Measurements from ENCODE around the gene CTNNBIP1. TPM values are rescaled to one million over a fixed set of nuclear protein-coding genes. Genes with fewer than 3 reads are reported as not detected.
A peak's percentile ranks its signal among the peaks of the same experiment; 100 is the strongest.

CTNNBIP1 gene
- total RNA-seq, 8 experiments from 2014 or later = 4.9 to 33.1 (median 24.1) TPM

DNA sequence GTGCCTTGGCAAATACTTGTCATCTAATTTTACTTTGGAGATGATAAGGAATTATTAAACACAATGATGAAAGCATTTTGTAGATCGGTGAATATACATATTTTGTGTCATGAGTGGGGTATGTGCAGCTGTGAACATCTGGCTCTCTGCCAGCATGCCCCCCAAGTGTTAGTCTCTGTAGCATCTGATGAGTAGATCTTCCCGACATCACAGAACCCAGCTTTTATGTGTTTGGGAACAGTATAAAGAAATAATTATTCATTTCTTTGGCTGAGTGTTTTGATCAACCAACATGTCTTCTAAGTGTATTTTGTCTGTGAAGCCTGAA is 4.5 kb upstream of the CTNNBIP1 start:
- Histone ChIP-seq H3K4me3 (no peak overlapping the region), H3K27ac (no peak overlapping the region), H3K4me1 (replicated peaks in 1 of 2) (peaks cover 3 to 7% of the 10 kb centered on the region in 2 donors)
- 0 to 90% (median 72%) methylated on average over 1 to 2 of the region's 2 CpGs; no CpG with 5 or more reads in 2 of the 10 experiments for WGBS, 10 experiments
- ATAC-seq (replicated peaks in 6 of 8) = no peak
- in situ Hi-C loops (cut with MboI; ENCODE audit: low pct_unique_long_range_greater_than_20kb in 2 of 9, low sequenced_read_pairs in 9 of 9, unreplicated experiment in 9 of 9) = no loop called here

DNA sequence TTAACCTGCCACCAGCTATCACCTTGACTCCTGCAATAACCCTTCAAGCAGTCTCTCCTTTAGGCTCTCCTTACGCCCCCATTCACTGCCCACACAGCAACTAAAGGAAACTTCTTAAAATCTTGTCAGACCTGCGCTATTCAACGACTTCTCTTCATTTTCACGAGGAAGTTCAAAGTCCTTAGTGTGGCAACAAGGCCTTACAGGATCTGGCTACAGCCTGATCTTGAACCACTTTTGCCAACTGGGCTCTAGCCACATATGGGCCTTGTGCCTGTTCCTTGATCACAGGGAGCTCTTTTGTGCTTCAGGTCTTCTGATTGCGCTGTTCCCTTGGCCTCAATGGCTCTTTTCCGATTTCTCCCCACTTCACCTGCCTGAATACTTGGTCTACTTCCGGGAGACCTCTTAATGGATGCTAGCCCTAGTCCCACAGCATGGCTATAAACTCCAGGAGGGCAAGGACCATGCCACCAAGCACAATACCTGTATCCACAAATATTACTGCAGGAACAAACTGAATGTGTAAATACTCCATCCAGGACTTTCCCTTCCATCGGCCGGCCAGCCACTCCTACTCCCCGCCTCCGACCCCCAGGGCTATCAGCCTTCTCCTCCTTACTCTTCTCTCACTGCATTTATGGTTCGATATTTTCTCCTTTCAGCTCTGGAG is 2.3 kb upstream of the CTNNBIP1 start:
- 65 to 100% (median 90%) methylated on average over 1 to 12 of the region's 12 CpGs for WGBS, 10 experiments
- Histone ChIP-seq H3K4me1 (replicated peaks in 1 of 2) (peaks cover 10 to 12% of the 10 kb centered on the region in 2 donors), H3K27ac (no peak overlapping the region), H3K4me3 (no peak overlapping the region)
- in situ Hi-C loops (cut with MboI; ENCODE audit: low pct_unique_long_range_greater_than_20kb in 2 of 9, low sequenced_read_pairs in 9 of 9, unreplicated experiment in 9 of 9) = no loop called here
- no peak for ATAC-seq (replicated peaks in 6 of 8)

DNA sequence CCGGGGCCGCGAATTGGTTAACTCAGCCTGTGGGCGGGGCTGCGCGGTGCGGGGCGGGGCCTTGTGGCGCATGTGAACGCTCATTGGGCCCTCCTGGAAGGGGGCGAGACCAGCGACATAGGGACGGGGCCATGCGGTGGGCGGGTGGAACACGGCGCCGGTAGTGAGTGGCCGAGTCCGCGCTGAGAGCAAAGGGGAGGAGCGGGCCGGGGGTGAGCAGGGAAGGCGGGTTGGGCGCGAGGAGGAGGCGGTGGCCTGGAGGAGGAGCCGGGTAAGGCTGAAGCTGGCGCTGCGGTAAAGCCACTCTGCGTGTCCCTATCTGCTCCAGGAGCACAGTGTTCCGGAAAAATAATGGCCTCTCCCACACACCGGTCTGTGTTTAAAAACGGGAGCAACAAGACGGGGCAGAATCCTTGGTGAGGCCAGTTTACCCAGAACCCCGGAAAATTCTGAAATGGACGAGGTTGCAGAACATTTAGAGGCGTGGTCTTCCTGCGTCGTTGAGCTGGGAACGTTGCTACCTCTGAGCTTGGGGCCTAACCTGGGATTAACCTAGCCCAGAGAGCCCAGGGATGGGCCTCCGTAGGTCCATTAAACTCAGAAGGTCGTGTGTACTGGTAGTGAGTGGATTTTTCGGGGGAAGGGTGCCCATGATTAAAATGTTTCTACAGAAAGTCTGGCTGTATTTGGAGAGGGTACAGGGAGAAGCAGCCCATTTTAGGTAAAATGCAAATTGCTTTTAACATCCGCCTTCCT is 532 bp upstream of the CTNNBIP1 start:
- Histone ChIP-seq H3K4me3 (peak overlapping the region; percentile 47 to 74 (median 55)), H3K27ac (peak overlapping the region; percentile 70 to 78), H3K4me1 (replicated peaks in 1 of 2) (peaks cover 10 to 12% of the 10 kb centered on the region in 2 donors)
- in situ Hi-C loops (cut with MboI; ENCODE audit: low pct_unique_long_range_greater_than_20kb in 2 of 9, low sequenced_read_pairs in 9 of 9, unreplicated experiment in 9 of 9) = no loop called here
- ATAC-seq (replicated peaks in 6 of 8) = peak; percentile 94 to 98 (median 96)
- WGBS, 10 experiments = 0 to 10% (median 3%) methylated on average over 2 to 10 of the region's 45 CpGs

DNA sequence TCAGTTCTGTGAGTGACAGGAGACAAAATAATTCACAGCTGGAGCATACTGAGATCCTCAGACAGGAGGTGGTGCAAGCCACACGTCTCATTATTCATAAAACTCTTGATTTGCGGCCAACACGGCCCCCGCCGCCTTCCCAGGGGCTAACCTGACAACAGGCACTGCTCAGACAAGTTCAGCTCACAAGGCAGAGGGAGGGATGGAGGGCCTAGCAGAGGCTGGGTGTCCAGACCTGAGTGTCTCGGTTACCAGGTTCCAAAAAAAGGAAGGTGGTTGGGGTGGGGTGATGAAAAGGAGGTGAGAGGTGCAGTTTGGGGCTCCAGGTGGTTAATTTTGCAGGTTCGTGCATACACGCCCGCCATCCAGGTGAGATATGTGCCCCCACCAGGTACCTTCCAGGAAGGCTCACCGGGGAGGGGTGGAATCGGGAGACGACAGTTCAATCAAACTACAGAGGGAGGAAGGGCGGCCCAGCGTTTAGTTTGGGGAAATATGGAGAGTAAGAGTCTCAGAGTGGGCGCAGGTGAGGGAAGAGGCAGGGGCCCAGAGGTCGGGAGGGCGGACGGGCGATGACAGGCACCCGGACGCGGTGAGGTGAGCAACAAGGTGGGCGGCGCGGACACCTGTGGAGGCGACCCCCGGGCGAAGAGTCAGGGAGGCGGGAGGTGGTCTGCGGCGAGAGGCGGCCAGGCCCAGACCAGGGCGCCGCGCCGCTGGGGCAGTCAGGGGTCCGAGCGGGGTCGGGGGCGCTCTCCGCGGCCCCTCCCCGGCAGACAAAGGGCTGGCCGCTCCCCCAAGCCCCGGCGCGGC is 629 bp downstream of the CTNNBIP1 start:
- ATAC-seq (replicated peaks in 6 of 8) = no peak
- WGBS, 10 experiments = 0 to 27% (median 7%) methylated on average over 1 to 18 of the region's 47 CpGs; no CpG with 5 or more reads in 4 of the 10 experiments
- Histone ChIP-seq H3K4me3 (peak overlapping the region; percentile 47 to 74 (median 55)), H3K4me1 (replicated peaks in 1 of 2) (peaks cover 10 to 12% of the 10 kb centered on the region in 2 donors), H3K27ac (peak overlapping the region; percentile 7 to 27)
- in situ Hi-C loops (cut with MboI; ENCODE audit: low pct_unique_long_range_greater_than_20kb in 2 of 9, low sequenced_read_pairs in 9 of 9, unreplicated experiment in 9 of 9) = no loop called here

DNA sequence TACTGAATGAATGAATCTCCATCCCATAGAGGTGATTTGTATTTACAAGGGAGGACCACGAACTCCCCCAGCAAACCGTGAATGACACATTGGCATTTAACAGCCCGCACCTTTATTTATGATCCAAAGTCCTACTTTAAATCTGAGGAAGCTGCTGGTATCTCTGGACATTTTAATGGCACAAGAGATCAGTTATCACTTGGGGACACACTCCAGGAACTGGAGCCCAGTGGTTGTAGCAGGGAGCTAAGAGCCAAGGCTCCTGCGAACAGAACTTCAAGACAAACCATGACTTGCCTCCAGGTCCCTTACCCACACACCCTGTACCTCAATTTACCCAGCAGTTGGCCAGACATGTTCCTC is 1.2 kb downstream of the CTNNBIP1 start:
- peak overlapping the region; percentile 47 to 74 (median 55) for H3K4me3 ChIP-seq
- ATAC-seq (replicated peaks in 6 of 8) = no peak
- 60 to 86% (median 83%) methylated on average over 2 to 4 of the region's 4 CpGs; no CpG with 5 or more reads in 2 of the 10 experiments for WGBS, 10 experiments
- in situ Hi-C loops (cut with MboI; ENCODE audit: low pct_unique_long_range_greater_than_20kb in 2 of 9, low sequenced_read_pairs in 9 of 9, unreplicated experiment in 9 of 9) = no loop called here
- peaks cover 10 to 12% of the 10 kb centered on the region in 2 donors for H3K4me1 ChIP-seq (replicated peaks in 1 of 2)
- H3K27ac ChIP-seq = no peak overlapping the region

DNA sequence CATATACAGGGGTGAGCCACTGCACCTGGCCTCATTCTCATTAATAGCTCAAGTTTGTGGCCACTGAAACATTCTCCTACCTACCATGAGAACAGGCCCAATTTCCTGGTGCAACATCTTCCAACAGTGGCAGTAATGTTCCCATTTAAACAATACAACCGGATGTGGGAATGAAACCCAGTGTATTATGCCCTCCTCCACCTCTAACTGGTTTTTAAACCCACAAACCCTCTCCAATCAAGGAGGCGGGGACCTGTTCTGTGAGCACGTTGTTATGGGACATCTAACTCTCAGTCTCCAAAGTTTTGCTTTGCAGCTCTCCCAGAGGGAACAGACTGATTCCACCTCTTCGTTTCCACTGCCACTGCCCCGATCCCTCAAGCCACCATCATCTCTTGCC is 2.6 kb downstream of the CTNNBIP1 start:
- in situ Hi-C loops (cut with MboI; ENCODE audit: low pct_unique_long_range_greater_than_20kb in 2 of 9, low sequenced_read_pairs in 9 of 9, unreplicated experiment in 9 of 9) = no loop called here
- peaks cover 10 to 12% of the 10 kb centered on the region in 2 donors for H3K4me1 ChIP-seq (replicated peaks in 1 of 2)
- H3K27ac ChIP-seq = no peak overlapping the region
- WGBS, 10 experiments = 50 to 93% (median 83%) methylated on average over 2 to 5 of the region's 5 CpGs; no CpG with 5 or more reads in 2 of the 10 experiments
- no peak for ATAC-seq (replicated peaks in 6 of 8)
- H3K4me3 ChIP-seq = no peak overlapping the region

DNA sequence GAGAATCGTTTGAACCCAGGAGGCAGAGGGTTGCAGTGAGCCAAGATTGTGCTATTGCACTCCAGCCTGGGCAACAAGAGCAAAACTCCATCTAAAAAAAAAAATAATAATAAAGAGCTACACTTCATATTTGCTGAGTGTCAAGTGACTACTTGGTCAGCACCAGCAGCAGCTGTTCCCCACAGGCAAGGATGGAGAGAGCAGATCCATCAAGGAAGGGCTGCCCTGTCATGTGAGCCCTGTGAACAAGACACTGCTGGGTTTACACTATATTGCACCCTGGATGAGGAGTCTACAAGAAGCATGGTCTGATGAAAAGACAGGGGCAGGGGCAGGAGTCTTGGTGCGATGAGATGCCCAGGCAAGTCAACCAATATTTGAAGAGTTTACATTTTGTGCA is 3.6 kb downstream of the CTNNBIP1 start:
- H3K27ac ChIP-seq = no peak overlapping the region
- 71 to 100% (median 86%) methylated on average over 1 to 2 of the region's 2 CpGs; no CpG with 5 or more reads in 3 of the 10 experiments for WGBS, 10 experiments
- in situ Hi-C loops (cut with MboI; ENCODE audit: low pct_unique_long_range_greater_than_20kb in 2 of 9, low sequenced_read_pairs in 9 of 9, unreplicated experiment in 9 of 9) = no loop called here
- H3K4me3 ChIP-seq = no peak overlapping the region
- H3K4me1 ChIP-seq (replicated peaks in 1 of 2) = peaks cover 10 to 11% of the 10 kb centered on the region in 2 donors
- no peak for ATAC-seq (replicated peaks in 6 of 8)

DNA sequence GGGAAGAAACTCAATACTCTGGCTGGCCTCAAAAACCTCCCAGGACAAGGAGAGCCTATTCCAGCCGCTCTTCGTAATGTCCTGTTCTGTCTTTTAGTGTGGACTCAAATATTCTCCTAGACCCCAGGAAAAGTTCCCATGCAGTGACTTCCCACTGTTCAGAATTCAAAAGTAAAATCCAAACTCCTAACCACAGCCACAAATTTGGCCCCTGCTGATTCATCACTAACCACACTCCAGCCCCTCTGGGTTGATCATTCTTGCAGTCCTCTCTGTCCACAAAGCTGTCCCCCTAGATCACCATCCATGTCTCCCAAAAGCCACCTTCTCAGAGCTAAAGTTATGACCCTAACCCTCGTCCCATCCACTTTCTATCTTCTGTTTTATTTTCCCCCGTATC is 5.1 kb downstream of the CTNNBIP1 start:
- H3K27ac ChIP-seq = no peak overlapping the region
- in situ Hi-C loops (cut with MboI; ENCODE audit: low pct_unique_long_range_greater_than_20kb in 2 of 9, low sequenced_read_pairs in 9 of 9, unreplicated experiment in 9 of 9) = no loop called here
- ATAC-seq (replicated peaks in 6 of 8) = no peak
- no peak overlapping the region for H3K4me3 ChIP-seq
- WGBS, 10 experiments = 51 to 100% (median 84%) methylated on average over 1 to 4 of the region's 4 CpGs
- H3K4me1 ChIP-seq (replicated peaks in 1 of 2) = peaks cover 5 to 7% of the 10 kb centered on the region in 2 donors

DNA sequence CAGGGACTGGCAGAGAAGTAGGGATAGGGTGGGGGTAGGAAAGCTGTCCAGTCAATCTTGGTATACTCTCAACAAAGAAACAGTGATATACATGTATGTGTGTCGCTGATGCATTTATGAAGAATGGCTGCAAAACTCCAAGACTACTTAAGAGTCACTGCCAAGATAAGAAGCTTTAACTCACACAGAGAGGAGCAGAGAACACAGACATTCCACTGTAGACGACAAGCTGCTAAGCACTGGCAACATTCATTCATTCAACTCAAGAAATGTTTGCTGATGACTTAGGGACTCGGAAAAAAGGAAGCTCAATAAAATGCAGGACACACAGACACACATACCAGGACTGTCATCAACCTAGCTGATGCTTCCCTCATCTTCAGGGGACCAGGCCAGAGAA is 5.5 kb downstream of the CTNNBIP1 start:
- ATAC-seq (replicated peaks in 6 of 8) = peak in 1 of 8 experiments; percentile 18
- H3K4me1 ChIP-seq (replicated peaks in 1 of 2) = peaks cover 5 to 7% of the 10 kb centered on the region in 2 donors
- no peak overlapping the region for H3K27ac ChIP-seq
- no peak overlapping the region for H3K4me3 ChIP-seq
- WGBS, 10 experiments = 0 to 100% (median 80%) methylated on average over 1 to 3 of the region's 3 CpGs; no CpG with 5 or more reads in 1 of the 10 experiments
- in situ Hi-C loops (cut with MboI; ENCODE audit: low pct_unique_long_range_greater_than_20kb in 2 of 9, low sequenced_read_pairs in 9 of 9, unreplicated experiment in 9 of 9) = no loop called here

DNA sequence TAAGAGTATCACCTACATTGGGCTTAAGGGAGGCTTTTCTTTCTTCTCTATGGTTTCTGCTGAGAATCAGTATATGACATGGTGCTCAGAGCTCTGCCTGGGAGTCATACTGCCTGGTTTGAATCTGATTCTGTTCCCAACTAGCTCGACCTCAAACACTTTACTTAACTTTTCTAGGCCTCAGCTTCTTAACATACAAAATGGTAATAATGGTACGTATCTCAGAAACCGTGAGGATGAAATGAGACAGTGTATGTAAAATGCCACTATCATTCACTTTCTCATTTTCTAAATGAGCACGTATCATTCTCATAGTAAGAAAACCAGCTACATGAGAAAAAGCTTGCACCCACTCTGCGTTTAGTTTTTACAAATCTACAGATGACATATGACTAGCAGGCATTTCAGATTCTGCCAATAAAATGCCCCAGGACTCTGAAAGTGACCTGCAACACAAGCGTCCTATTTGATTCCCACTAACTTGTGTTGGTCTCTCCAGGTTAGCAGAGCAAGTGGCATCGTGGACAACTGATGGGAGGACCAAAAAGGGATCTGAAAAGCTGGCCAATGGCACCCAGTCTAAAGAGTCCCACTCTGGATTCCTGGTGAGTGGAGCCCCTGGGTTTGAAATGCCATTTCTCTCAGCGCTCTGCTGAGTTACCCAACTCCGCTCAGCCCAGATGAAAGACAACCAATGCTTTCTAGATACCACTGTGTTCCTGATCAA is 6.1 kb downstream of the CTNNBIP1 start:
- 62 to 100% (median 85%) methylated on average over 2 to 9 of the region's 9 CpGs for WGBS, 10 experiments
- no peak for ATAC-seq (replicated peaks in 6 of 8)
- Histone ChIP-seq H3K27ac (no peak overlapping the region), H3K4me1 (replicated peaks in 1 of 2) (peaks cover under 1 to 2% of the 10 kb centered on the region in 2 donors), H3K4me3 (no peak overlapping the region)
- in situ Hi-C loops (cut with MboI; ENCODE audit: low pct_unique_long_range_greater_than_20kb in 2 of 9, low sequenced_read_pairs in 9 of 9, unreplicated experiment in 9 of 9) = no loop called here

DNA sequence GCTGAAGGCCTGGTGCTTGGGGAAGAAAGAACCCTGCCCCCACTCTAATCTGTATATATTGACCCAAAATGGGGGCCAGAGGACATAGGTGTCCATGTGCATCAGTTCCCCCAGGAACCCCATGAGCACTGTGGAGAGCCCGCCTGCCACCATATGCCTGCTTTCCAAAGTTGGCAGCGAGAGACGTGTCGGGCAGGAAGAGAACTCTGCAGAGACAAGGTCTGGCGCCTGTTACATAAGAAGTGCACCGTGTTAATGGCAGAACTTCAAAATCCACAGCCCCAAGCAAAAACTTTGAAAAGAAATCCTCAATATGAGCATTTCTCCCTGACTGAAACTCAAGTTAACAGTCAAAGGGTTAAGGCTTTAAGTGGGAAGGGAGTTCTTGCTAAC is 8.0 kb downstream of the CTNNBIP1 start:
- 93 to 100% (median 97%) methylated on average over 2 to 6 of the region's 6 CpGs; no CpG with 5 or more reads in 7 of the 10 experiments for WGBS, 10 experiments
- no peak overlapping the region for H3K27ac ChIP-seq
- H3K4me3 ChIP-seq = no peak overlapping the region
- ATAC-seq (replicated peaks in 6 of 8) = no peak
- H3K4me1 ChIP-seq (replicated peaks in 1 of 2) = no peaks in the 10 kb centered on the region
- in situ Hi-C loops (cut with MboI; ENCODE audit: low pct_unique_long_range_greater_than_20kb in 2 of 9, low sequenced_read_pairs in 9 of 9, unreplicated experiment in 9 of 9) = no loop called here

DNA sequence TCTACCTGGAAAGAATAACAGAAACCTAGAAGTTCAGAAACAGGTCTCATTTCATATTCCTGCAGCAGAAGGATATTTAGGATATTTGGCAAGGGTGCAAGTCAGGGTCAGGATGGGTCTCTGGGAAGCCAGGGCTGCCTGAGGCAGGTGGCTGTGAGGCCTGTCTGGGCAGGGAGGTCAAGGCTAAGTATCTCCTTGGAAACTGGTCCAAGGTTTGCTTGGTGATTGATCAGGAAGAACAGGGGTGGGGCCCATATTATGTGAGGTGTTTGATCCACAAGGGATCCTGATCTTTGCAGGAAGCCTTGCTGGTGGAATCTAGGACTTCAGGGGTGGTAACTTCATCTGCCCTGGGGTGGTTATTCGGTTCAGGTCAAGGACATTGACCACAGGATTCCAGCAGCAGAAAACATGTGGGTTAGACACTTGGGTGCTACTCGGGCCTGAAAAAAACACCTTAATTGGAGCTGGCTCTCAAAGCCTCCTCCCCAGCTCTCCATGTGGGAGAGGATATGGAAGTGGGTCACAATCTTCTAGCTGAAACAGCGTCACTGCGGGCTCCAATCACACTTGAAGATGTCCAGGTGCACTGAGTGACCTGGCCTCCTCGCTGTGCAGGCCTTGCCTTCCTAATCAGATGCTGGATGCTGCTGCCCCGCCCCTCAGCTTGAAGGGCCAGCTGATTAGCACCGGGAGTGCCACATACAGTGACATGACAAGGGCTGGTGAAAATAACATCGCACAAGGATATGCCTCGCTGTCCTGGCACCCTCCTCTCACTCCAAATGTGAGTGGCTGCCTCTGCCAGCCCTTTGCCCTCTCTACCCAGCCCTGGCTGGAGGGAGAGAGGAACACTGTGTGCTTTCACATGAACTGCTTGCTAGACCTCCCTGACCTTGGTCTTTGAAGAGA is 8.7 kb downstream of the CTNNBIP1 start:
- ATAC-seq (replicated peaks in 6 of 8) = peak in 1 of 8 experiments; percentile 19
- WGBS, 10 experiments = 63 to 100% (median 86%) methylated on average over 1 to 7 of the region's 9 CpGs; no CpG with 5 or more reads in 2 of the 10 experiments
- no peaks in the 10 kb centered on the region for H3K4me1 ChIP-seq (replicated peaks in 1 of 2)
- H3K4me3 ChIP-seq = no peak overlapping the region
- in situ Hi-C loops (cut with MboI; ENCODE audit: low pct_unique_long_range_greater_than_20kb in 2 of 9, low sequenced_read_pairs in 9 of 9, unreplicated experiment in 9 of 9) = no loop called here
- H3K27ac ChIP-seq = no peak overlapping the region
